GM23338 (cell line): ENCODE measurements around the gene PURA. TPM values are rescaled to one million over a fixed set of nuclear protein-coding genes. Genes with fewer than 3 reads are reported as not detected.

Experiments
- ATAC-seq: fragments of 200-7000 bp; cut with Tn5 transposase; 3 replicates; pipeline ENCODE4 v1.9.1; 2020
- DNase-seq: peaks from one replicate; pipeline ENCODE4 v3.0.0-alpha.2; 2015; ENCODE audit warnings: low spot score
- H2AFZ ChIP-seq: fragments of 200-600 bp; sonication (generic); 2 replicates; pipeline ENCODE4 v1.8.0; 2016; ENCODE audit warnings: antibody characterized with exemption, mild to moderate bottlenecking, moderate library complexity
- H3F3A ChIP-seq: fragments of 200-600 bp; sonication (generic); replicated peaks from 2 replicates; pipeline ENCODE4 v1.8.0; 2017; ENCODE audit warnings: antibody characterized with exemption, mixed run types, low read depth
- H3K27ac ChIP-seq: fragments of 200-600 bp; sonication (generic); 2 replicates; pipeline ENCODE4 v1.6.1; 2016; ENCODE audit warnings: low read depth
- H3K27me3 ChIP-seq: fragments of 200-600 bp; sonication (generic); 2 replicates; pipeline ENCODE4 v1.8.0; 2016; ENCODE audit warnings: mild to moderate bottlenecking, mixed run types, moderate library complexity; ENCODE audit not compliant: insufficient read depth
- H3K36me3 ChIP-seq: fragments of 200-600 bp; sonication (generic); 2 replicates; pipeline ENCODE4 v1.8.0; 2016; ENCODE audit warnings: mild to moderate bottlenecking; ENCODE audit not compliant: insufficient read depth
- H3K4me1 ChIP-seq: fragments of 200-600 bp; sonication (generic); 2 replicates; pipeline ENCODE4 v1.8.0; 2016; ENCODE audit warnings: mild to moderate bottlenecking, moderate library complexity; ENCODE audit not compliant: insufficient read depth
- H3K4me2 ChIP-seq: fragments of 200-600 bp; sonication (generic); 2 replicates; pipeline ENCODE4 v1.7.1; 2017; ENCODE audit warnings: mixed run types
- H3K4me3 ChIP-seq: fragments of 200-600 bp; sonication (generic); 2 replicates; pipeline ENCODE4 v1.6.1; 2016; ENCODE audit warnings: mixed run types
- H3K79me2 ChIP-seq: fragments of 200-600 bp; sonication (generic); replicated peaks from 2 replicates; pipeline ENCODE4 v1.8.0; 2017; ENCODE audit warnings: mild to moderate bottlenecking; ENCODE audit not compliant: insufficient read depth
- H3K9me2 ChIP-seq: fragments of 200-600 bp; sonication (generic); 2 replicates; pipeline ENCODE4 v1.8.0; 2017; ENCODE audit not compliant: insufficient read depth
- H4K20me1 ChIP-seq: fragments of 200-600 bp; sonication (generic); replicated peaks from 2 replicates; pipeline ENCODE4 v1.8.0; 2017; ENCODE audit warnings: mild to moderate bottlenecking; ENCODE audit not compliant: insufficient read depth
- H3K27ac Mint-ChIP-seq: 2 replicates; pipeline ENCODE4 v1.8.0; 2020; ENCODE audit warnings: inconsistent platforms, mild to moderate bottlenecking, moderate library complexity, mixed read lengths
- H3K27me3 Mint-ChIP-seq: 3 replicates; pipeline ENCODE4 v1.8.0; 2022; ENCODE audit warnings: low read depth, mild to moderate bottlenecking, moderate library complexity, mixed read lengths, inconsistent platforms; ENCODE audit not compliant: insufficient read depth, poor library complexity
- H3K36me3 Mint-ChIP-seq: 3 replicates; pipeline ENCODE4 v1.8.0; 2021; ENCODE audit warnings: low read depth, mild to moderate bottlenecking, inconsistent platforms, moderate library complexity, mixed read lengths
- H3K4me1 Mint-ChIP-seq: 3 replicates; pipeline ENCODE4 v1.8.0; 2020; ENCODE audit warnings: mild to moderate bottlenecking, inconsistent platforms, mixed read lengths
- H3K4me3 Mint-ChIP-seq: 3 replicates; pipeline ENCODE4 v1.8.0; 2021; ENCODE audit warnings: moderate library complexity, mild to moderate bottlenecking, inconsistent platforms, mixed read lengths
- H3K9me3 Mint-ChIP-seq: 3 replicates; pipeline ENCODE4 v1.8.0; 2020; ENCODE audit warnings: moderate library complexity, mild to moderate bottlenecking, inconsistent platforms, mixed read lengths
- EZH2 ChIP-seq: fragments of 200-600 bp; sonication (generic); IDR thresholded peaks from one replicate; pipeline ENCODE4 v1.8.0; 2017; ENCODE audit warnings: antibody characterized with exemption, mild to moderate bottlenecking, low read depth; ENCODE audit not compliant: unreplicated experiment
- EZH2phosphoT487 ChIP-seq: fragments of 200-600 bp; sonication (generic); IDR thresholded peaks from one replicate; pipeline ENCODE4 v1.8.1; 2018; ENCODE audit warnings: antibody characterized with exemption; ENCODE audit not compliant: unreplicated experiment
- JUNB ChIP-seq: IDR thresholded peaks from one replicate; pipeline ENCODE4 v1.6.1; 2016; ENCODE audit warnings: antibody characterized with exemption; ENCODE audit not compliant: unreplicated experiment
- NANOG ChIP-seq: IDR thresholded peaks from 2 replicates; pipeline ENCODE4 v1.6.1; 2016; ENCODE audit warnings: antibody characterized with exemption, borderline replicate concordance
- POLR2AphosphoS5 ChIP-seq: IDR thresholded peaks from 2 replicates; pipeline ENCODE4 v1.6.1; 2016; ENCODE audit warnings: antibody characterized with exemption, low read depth
- ZNF114 ChIP-seq: fragments of 250-450 bp; sonication (Bioruptor Pico); IDR thresholded peaks from 2 replicates; pipeline ENCODE4 v1.5.0; 2020; ENCODE audit warnings: mild to moderate bottlenecking, moderate library complexity
- polyA plus RNA-seq: library from polyadenylated mRNA; unstranded; fragments of >200 nt; fragmentation: Nextera tagmentation; extraction: Ambion mirVana; gene quantifications from 2 replicates; pipeline ENCODE4 v1.2.1, GENCODE V29; 2016
- total RNA-seq: library from RNA; depleted of rRNA; stranded (reverse); fragments of >200 nt; shearing (Covaris generic); gene quantifications from 2 replicates; pipeline ENCODE4 v1.2.3, GENCODE V29; 2014
- TF ChIP-seq, protein P1 (sequence below): IDR thresholded peaks from one replicate; pipeline ENCODE4 v1.6.1; 2018; ENCODE audit warnings: antibody characterized with exemption; ENCODE audit not compliant: unreplicated experiment

The PURA gene
- total and polyA plus RNA-seq, 2 experiments from 2014 or later: 1.5 to 2.3 TPM

DNA sequence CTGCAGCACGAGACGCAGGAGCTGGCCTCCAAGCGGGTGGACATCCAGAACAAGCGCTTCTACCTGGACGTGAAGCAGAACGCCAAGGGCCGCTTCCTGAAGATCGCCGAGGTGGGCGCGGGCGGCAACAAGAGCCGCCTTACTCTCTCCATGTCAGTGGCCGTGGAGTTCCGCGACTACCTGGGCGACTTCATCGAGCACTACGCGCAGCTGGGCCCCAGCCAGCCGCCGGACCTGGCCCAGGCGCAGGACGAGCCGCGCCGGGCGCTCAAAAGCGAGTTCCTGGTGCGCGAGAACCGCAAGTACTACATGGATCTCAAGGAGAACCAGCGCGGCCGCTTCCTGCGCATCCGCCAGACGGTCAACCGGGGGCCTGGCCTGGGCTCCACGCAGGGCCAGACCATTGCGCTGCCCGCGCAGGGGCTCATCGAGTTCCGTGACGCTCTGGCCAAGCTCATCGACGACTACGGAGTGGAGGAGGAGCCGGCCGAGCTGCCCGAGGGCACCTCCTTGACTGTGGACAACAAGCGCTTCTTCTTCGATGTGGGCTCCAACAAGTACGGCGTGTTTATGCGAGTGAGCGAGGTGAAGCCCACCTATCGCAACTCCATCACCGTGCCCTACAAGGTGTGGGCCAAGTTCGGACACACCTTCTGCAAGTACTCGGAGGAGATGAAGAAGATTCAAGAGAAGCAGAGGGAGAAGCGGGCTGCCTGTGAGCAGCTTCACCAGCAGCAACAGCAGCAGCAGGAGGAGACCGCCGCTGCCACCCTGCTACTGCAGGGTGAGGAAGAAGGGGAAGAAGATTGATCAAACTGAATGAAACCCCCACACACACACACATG is 654 bp downstream of the PURA start:
- Mint-ChIP-seq H3K4me3 (peak overlapping the region; percentile 78), H3K36me3 (no peaks in the 10 kb centered on the region), H3K27me3 (peaks cover 61% of the 10 kb centered on the region), H3K27ac (no peak overlapping the region), H3K4me1 (peaks cover 36% of the 10 kb centered on the region), H3K9me3 (no peaks in the 10 kb centered on the region)
- ATAC-seq (peak; percentile 10), DNase-seq (peak; percentile 69)
- H3F3A ChIP-seq: 0 out of 2 replicates have a peak, but pooled peaks cover 3% of the 10 kb centered on the region
- H3K4me3 ChIP-seq: peak overlapping the region; percentile 80
- H3K27me3 ChIP-seq: peaks cover 80% of the 10 kb centered on the region
- H3K4me2 ChIP-seq: peak overlapping the region; percentile 89
- no peak overlapping the region for H3K27ac ChIP-seq
- TF ChIP-seq JUNB (no peak), EZH2phosphoT487 (peak; percentile 59), EZH2 (peak; percentile 52)
- peak overlapping the region; percentile 84; the same call in 1 of the 2 replicates for H2AFZ ChIP-seq
- no peaks in the 10 kb centered on the region for H3K79me2 ChIP-seq
- H3K4me1 ChIP-seq: peaks cover 34% of the 10 kb centered on the region
- peaks cover 34% of the 10 kb centered on the region for H4K20me1 ChIP-seq
- no peaks in the 10 kb centered on the region for H3K36me3 ChIP-seq
- H3K9me2 ChIP-seq: no peaks in the 10 kb centered on the region

DNA sequence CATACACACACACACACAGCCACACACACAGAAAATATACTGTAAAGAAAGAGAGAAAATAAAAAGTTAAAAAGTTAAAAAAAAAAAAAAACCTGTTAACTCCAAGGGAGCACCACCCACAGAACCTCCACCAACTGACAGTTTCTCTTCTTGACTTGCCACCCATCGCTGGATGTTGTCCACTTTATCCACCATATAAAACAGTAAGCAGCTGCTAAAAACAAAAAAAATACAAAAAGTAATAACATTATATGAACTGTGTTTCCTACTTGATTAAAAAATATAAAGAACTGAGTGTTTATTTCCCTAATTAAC is 1.2 kb downstream of the PURA start:
- Mint-ChIP-seq H3K36me3 (no peaks in the 10 kb centered on the region), H3K9me3 (no peaks in the 10 kb centered on the region), H3K4me3 (peak overlapping the region; percentile 78), H3K4me1 (peaks cover 35% of the 10 kb centered on the region), H3K27ac (no peak overlapping the region), H3K27me3 (peaks cover 56% of the 10 kb centered on the region)
- DNase-seq: no peak
- H3K79me2 ChIP-seq: no peaks in the 10 kb centered on the region
- H3K27ac ChIP-seq: no peak overlapping the region
- peaks cover 74% of the 10 kb centered on the region for H3K27me3 ChIP-seq
- H2AFZ ChIP-seq: no peak overlapping the region
- TF ChIP-seq POLR2AphosphoS5 (no peak), EZH2 (no peak)
- TF ChIP-seq, protein P1, sequence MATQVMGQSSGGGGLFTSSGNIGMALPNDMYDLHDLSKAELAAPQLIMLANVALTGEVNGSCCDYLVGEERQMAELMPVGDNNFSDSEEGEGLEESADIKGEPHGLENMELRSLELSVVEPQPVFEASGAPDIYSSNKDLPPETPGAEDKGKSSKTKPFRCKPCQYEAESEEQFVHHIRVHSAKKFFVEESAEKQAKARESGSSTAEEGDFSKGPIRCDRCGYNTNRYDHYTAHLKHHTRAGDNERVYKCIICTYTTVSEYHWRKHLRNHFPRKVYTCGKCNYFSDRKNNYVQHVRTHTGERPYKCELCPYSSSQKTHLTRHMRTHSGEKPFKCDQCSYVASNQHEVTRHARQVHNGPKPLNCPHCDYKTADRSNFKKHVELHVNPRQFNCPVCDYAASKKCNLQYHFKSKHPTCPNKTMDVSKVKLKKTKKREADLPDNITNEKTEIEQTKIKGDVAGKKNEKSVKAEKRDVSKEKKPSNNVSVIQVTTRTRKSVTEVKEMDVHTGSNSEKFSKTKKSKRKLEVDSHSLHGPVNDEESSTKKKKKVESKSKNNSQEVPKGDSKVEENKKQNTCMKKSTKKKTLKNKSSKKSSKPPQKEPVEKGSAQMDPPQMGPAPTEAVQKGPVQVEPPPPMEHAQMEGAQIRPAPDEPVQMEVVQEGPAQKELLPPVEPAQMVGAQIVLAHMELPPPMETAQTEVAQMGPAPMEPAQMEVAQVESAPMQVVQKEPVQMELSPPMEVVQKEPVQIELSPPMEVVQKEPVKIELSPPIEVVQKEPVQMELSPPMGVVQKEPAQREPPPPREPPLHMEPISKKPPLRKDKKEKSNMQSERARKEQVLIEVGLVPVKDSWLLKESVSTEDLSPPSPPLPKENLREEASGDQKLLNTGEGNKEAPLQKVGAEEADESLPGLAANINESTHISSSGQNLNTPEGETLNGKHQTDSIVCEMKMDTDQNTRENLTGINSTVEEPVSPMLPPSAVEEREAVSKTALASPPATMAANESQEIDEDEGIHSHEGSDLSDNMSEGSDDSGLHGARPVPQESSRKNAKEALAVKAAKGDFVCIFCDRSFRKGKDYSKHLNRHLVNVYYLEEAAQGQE: no peak
- H3K36me3 ChIP-seq: no peaks in the 10 kb centered on the region
- H3K4me3 ChIP-seq: peak overlapping the region; percentile 80
- peaks cover 29% of the 10 kb centered on the region for H3K4me1 ChIP-seq
- no peak for ATAC-seq
- H4K20me1 ChIP-seq: peaks cover 33% of the 10 kb centered on the region
- H3K4me2 ChIP-seq: peak overlapping the region; percentile 89
- H3F3A ChIP-seq: 0 out of 2 replicates have a peak, but pooled peaks cover 3% of the 10 kb centered on the region
- no peaks in the 10 kb centered on the region for H3K9me2 ChIP-seq

DNA sequence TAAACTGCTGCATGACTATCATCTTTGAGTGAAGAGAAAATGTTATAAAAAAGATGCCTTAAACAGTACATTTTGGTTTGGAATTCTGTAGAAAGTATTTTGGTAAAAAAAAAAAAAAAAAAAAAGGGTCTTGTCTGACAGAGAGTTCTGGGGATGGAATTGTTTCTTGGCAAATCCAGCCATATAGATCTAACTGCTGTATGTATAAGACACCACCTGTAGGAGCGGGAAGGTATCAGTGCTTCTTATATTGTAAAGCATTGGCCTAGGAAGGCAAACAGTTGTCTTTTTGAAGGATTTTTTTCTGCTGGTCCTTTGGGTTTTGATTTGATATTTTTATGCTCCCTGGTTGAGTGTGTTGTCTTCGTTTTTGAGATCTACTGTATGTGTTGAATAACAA is 2.8 kb downstream of the PURA start:
- H3K36me3 Mint-ChIP-seq: no peaks in the 10 kb centered on the region
- Histone ChIP-seq H4K20me1 (peaks cover 22% of the 10 kb centered on the region), H2AFZ (no peak overlapping the region), H3K4me1 (peaks cover 15% of the 10 kb centered on the region), H3K4me3 (no peak overlapping the region), H3F3A (0 out of 2 replicates have a peak, but pooled peaks cover 3% of the 10 kb centered on the region), H3K36me3 (no peaks in the 10 kb centered on the region), H3K79me2 (no peaks in the 10 kb centered on the region), H3K4me2 (no peak overlapping the region), H3K27me3 (peaks cover 58% of the 10 kb centered on the region), H3K27ac (no peak overlapping the region), H3K9me2 (no peaks in the 10 kb centered on the region)
- no peak overlapping the region for H3K27ac Mint-ChIP-seq
- no peaks in the 10 kb centered on the region for H3K9me3 Mint-ChIP-seq
- peaks cover 41% of the 10 kb centered on the region for H3K27me3 Mint-ChIP-seq
- H3K4me3 Mint-ChIP-seq: no peak overlapping the region; the same call in 2 of the 3 replicates
- ATAC-seq (no peak), DNase-seq (peak; percentile 44)
- TF ChIP-seq ZNF114 (CRISPR knock-in tag): no peak
- TF ChIP-seq, protein P1: no peak
- no peak for TF ChIP-seq EZH2phosphoT487
- TF ChIP-seq EZH2: no peak
- no peak for TF ChIP-seq NANOG
- peaks cover 26% of the 10 kb centered on the region for H3K4me1 Mint-ChIP-seq
